Sigmoid colon (tissue), 4 donors: ENCODE measurements around the gene PGS1.

Experiments used
- EP300 ChIP-seq, 4 donors: sonication (generic); formaldehyde crosslinking; IDR thresholded peaks; one replicate each; pipeline ENCODE4 v1.6.1; 2017; ENCODE audit warnings: antibody characterized with exemption in 4 of 4
- POLR2A ChIP-seq, 2 donors: fragments of 450-650 bp; IDR thresholded peaks; one replicate each; pipeline ENCODE4 v1.6.1; 2016; ENCODE audit warnings: antibody characterized with exemption in 2 of 2, mild to moderate bottlenecking in 2 of 2, moderate library complexity in 2 of 2
- POLR2AphosphoS5 ChIP-seq, 4 donors: sonication (generic); formaldehyde crosslinking; IDR thresholded peaks; one replicate each; pipeline ENCODE4 v1.6.1; 2017; ENCODE audit warnings: antibody characterized with exemption in 4 of 4
- TF ChIP-seq, protein P1 (sequence below), 4 experiments: fragments of 450-650 bp in 3 of 4; fragments of 200-600 bp in 1 of 4; IDR thresholded peaks; one replicate each; pipeline ENCODE4 v1.5.1; 2016 to 2019; ENCODE audit warnings: antibody characterized with exemption in 4 of 4, mild to moderate bottlenecking in 3 of 4, moderate library complexity in 2 of 4

DNA sequence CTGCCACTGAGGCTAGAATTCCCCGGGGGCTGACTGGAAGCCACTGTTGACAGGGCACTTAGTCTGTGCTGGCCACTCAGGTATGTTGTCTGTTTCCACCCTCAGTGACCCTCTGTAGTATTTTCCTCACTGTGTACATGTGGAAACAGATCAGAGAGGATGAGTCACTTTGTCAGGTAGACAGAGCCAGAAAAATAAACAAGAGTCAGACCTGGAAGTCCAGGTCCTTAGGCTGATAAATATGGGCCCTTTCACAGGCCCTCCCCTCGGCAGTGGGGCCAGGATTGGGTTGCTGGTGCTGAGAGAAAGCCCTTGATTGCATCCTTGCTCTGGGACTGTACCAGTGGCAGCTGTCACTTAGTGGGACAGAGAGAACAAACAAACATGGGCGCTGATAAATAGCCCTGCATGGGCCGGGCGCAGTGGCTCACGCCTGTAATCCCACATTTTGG lies 21.3 kb downstream of the PGS1 start:
- TF ChIP-seq, protein P1, sequence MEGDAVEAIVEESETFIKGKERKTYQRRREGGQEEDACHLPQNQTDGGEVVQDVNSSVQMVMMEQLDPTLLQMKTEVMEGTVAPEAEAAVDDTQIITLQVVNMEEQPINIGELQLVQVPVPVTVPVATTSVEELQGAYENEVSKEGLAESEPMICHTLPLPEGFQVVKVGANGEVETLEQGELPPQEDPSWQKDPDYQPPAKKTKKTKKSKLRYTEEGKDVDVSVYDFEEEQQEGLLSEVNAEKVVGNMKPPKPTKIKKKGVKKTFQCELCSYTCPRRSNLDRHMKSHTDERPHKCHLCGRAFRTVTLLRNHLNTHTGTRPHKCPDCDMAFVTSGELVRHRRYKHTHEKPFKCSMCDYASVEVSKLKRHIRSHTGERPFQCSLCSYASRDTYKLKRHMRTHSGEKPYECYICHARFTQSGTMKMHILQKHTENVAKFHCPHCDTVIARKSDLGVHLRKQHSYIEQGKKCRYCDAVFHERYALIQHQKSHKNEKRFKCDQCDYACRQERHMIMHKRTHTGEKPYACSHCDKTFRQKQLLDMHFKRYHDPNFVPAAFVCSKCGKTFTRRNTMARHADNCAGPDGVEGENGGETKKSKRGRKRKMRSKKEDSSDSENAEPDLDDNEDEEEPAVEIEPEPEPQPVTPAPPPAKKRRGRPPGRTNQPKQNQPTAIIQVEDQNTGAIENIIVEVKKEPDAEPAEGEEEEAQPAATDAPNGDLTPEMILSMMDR (IDR thresholded peaks at IDR 0.05) = no peak
- TF ChIP-seq POLR2A (IDR thresholded peaks at IDR 0.05) (no peak), EP300 (IDR thresholded peaks at IDR 0.05) (no peak), POLR2AphosphoS5 (IDR thresholded peaks at IDR 0.05) (no peak)
